Prostate gland (tissue), 2 donors: ENCODE results near the gene KSR2. TPM values are rescaled to one million over a fixed set of nuclear protein-coding genes. Genes with fewer than 3 reads are reported as not detected.
A peak's percentile ranks its signal among the peaks of the same experiment; 100 is the strongest.

Experiments
- DNase-seq: peaks from one replicate; pipeline ENCODE4 v3.0.0-alpha.2; 2019; ENCODE audit warnings: low spot score
- H3K27ac ChIP-seq, 2 donors: fragments of 200-600 bp; sonication (generic); 2 replicates each; pipeline ENCODE4 v1.5.1; 2017 to 2019
- H3K27me3 ChIP-seq: fragments of 200-600 bp; sonication (generic); replicated peaks from 2 replicates; pipeline ENCODE4 v1.5.1; 2019; ENCODE audit not compliant: insufficient read depth
- H3K36me3 ChIP-seq, 2 donors: fragments of 200-600 bp; sonication (generic); 1 replicate in 1 of 2; 2 replicates in 1 of 2; pipeline versions ENCODE4 v1.5.1 to v1.8.1; 2017 to 2019
- H3K4me1 ChIP-seq: fragments of 200-600 bp; sonication (generic); replicated peaks from 2 replicates; pipeline ENCODE4 v1.5.1; 2019
- H3K4me3 ChIP-seq, 2 donors: fragments of 200-600 bp; sonication (generic); 2 replicates each; pipeline ENCODE4 v1.5.1; 2017 to 2019
- H3K9me3 ChIP-seq: fragments of 200-600 bp; sonication (generic); 2 replicates; pipeline ENCODE4 v1.5.1; 2017
- POLR2A ChIP-seq: fragments of 450-650 bp; IDR thresholded peaks from one replicate; pipeline ENCODE4 v1.6.1; 2016; ENCODE audit warnings: antibody characterized with exemption, mild to moderate bottlenecking
- POLR2AphosphoS5 ChIP-seq: sonication (generic); formaldehyde crosslinking; IDR thresholded peaks from one replicate; pipeline ENCODE4 v1.6.1; 2017; ENCODE audit warnings: antibody characterized with exemption
- WGBS: methylation state at CpG from one replicate; pipeline ENCODE4 v1.1.5; 2018; 5-methylcytosine and 5-hydroxymethylcytosine counted together
- intact Hi-C: fragments of 100-400 bp; cut with DNase I; formaldehyde crosslinking; loops from one replicate; pipeline ENCODE4 v1.14.2; 2022
- total RNA-seq, 2 donors: library from RNA; depleted of rRNA; stranded (reverse); fragments of >200 nt; gene quantifications; one replicate each; pipeline ENCODE4 v1.1.0, GENCODE V29; 2016
- TF ChIP-seq, protein P1 (sequence below), 4 experiments: fragments of 200-600 bp in 2 of 4; fragments of 450-650 bp in 2 of 4; sonication (generic) in 2 of 4; IDR thresholded peaks; 1 replicate in 3 of 4; 2 replicates in 1 of 4; pipeline ENCODE4 v1.5.1; 2016 to 2019; ENCODE audit warnings: antibody characterized with exemption in 4 of 4, mild to moderate bottlenecking in 2 of 4, moderate library complexity in 2 of 4

Gene KSR2
- total RNA-seq, 2 donors from 2014 or later: 1.0 to 1.7 TPM

DNA sequence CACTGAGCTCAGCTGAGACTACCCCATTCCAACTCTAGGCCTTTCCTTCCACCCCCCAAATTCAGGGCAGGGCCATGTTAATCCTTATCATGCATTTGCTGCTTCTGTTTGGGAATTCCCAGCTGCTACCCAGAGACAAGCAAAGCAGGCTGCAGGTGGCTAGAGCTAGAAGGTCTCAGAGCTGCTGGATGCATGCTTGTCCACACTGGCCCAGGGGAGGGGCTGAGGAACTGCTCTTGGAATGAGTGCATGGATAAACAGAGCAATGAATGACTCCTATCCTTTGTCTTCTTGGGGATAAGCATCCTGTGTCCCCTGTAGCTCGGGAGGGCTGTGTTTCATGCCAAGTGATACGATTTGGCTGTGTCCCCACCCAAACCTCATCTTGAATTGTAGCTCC, 470.5 kb downstream of the KSR2 start:
- 50% methylated on average over 1 of the region's 2 CpGs for WGBS
- no peak overlapping the region for H3K27ac ChIP-seq
- intact Hi-C loops: no loop called here
- no peaks in the 10 kb centered on the region for H3K9me3 ChIP-seq
- TF ChIP-seq, protein P1, sequence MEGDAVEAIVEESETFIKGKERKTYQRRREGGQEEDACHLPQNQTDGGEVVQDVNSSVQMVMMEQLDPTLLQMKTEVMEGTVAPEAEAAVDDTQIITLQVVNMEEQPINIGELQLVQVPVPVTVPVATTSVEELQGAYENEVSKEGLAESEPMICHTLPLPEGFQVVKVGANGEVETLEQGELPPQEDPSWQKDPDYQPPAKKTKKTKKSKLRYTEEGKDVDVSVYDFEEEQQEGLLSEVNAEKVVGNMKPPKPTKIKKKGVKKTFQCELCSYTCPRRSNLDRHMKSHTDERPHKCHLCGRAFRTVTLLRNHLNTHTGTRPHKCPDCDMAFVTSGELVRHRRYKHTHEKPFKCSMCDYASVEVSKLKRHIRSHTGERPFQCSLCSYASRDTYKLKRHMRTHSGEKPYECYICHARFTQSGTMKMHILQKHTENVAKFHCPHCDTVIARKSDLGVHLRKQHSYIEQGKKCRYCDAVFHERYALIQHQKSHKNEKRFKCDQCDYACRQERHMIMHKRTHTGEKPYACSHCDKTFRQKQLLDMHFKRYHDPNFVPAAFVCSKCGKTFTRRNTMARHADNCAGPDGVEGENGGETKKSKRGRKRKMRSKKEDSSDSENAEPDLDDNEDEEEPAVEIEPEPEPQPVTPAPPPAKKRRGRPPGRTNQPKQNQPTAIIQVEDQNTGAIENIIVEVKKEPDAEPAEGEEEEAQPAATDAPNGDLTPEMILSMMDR (IDR thresholded peaks at IDR 0.05): no peak
- TF ChIP-seq POLR2AphosphoS5 (no peak), POLR2A (no peak)
- H3K27me3 ChIP-seq: no peaks in the 10 kb centered on the region
- no peak for DNase-seq
- H3K4me1 ChIP-seq: peaks cover 6% of the 10 kb centered on the region
- H3K4me3 ChIP-seq: no peak overlapping the region
- no peaks in the 10 kb centered on the region for H3K36me3 ChIP-seq

DNA sequence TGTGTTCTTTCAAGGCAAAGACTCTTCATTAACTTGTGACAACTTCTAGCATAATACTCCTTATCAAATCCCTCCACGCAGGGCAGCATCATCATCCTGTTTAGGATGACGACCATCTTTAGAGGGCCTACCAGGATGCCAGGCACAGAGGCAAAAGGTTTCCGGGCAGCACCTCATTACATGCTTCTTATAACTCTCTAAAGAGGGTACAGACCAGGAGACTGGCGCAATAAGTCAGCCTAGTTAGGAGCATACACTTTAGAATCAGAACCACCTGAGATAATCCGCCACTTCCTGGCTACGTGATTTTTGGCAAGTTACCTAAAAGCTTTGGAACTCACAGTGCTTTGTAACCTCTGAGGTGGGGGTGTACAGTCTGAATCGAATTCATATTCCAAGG, 471.4 kb downstream of the KSR2 start:
- TF ChIP-seq, protein P1 (IDR thresholded peaks at IDR 0.05): no peak
- TF ChIP-seq POLR2A: no peak
- no peaks in the 10 kb centered on the region for H3K9me3 ChIP-seq
- peaks cover 6% of the 10 kb centered on the region for H3K4me1 ChIP-seq
- H3K27me3 ChIP-seq: no peaks in the 10 kb centered on the region
- H3K4me3 ChIP-seq: no peak overlapping the region
- no peak for DNase-seq
- intact Hi-C loops: no loop called here
- H3K27ac ChIP-seq: no peak overlapping the region
- WGBS: 80% methylated on average over 7 of the region's 7 CpGs
- H3K36me3 ChIP-seq: no peaks in the 10 kb centered on the region

DNA sequence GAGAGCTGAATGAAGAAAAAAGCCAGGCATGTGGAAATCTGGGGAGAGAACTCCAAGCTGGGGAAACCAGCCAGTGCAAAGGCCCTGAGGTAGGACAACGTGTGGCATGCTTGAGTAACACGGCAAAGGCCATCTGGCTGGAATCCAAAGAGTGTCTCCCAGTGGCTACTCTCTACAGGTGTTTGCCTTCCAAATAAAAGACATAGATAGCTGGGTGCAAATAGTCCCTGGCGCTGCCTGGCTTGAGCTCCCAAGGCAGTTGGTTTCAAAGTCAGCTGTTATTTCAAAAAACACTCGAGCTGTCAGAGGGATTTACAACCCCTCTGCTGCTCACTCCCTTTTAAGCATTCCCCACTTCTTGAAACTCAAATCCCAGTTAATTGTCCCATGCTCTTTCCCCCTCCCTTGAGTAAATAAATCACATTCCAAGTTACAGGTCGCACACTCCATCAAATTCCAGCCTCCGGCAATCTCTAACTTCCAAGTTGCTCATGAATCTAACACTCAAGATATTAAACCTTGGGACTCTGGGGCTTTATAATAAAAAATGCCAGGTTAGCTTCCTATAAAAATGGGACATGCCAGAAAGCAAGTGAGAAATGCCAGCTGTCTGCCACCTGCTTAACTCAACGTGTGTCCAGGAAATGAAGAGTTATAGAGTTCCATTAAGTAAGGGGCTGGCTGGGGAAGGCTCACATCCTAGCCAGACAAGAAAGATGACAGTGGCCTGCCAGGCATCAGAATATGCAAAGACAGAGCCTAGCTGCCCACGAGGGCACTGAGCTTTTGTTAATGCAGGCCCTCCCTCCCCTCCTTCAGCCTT, 473.7 kb downstream of the KSR2 start:
- intact Hi-C loops: no loop called here
- DNase-seq: peak; percentile 20
- Histone ChIP-seq H3K27ac (no peak overlapping the region), H3K4me3 (no peak overlapping the region), H3K9me3 (no peaks in the 10 kb centered on the region), H3K4me1 (peaks cover 6% of the 10 kb centered on the region), H3K27me3 (no peaks in the 10 kb centered on the region), H3K36me3 (no peaks in the 10 kb centered on the region)
- TF ChIP-seq, protein P1 (IDR thresholded peaks at IDR 0.05): no peak
- TF ChIP-seq POLR2AphosphoS5 (peak; percentile 26), POLR2A (no peak)
- WGBS: 7% methylated on average over 8 of the region's 8 CpGs

DNA sequence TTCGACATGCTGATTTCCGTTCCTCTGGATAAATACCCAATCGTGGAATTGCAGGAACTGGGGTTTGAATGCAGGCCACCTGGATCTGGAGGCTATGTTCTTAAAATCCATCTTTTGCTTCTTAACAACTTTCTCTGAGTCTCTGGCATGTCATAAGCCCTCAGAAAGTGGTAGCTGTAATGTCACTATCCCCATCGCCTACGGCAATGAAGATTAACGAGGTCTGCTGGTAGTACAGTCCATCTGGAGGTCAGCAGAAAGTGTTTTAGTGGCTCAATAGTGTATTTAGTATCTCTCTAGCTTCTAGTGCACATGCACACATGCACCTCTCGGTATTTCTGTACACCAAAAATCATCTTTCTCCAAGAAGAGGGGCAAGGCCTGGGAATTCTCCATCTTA, 477.1 kb downstream of the KSR2 start:
- TF ChIP-seq, protein P1 (IDR thresholded peaks at IDR 0.05): no peak
- TF ChIP-seq POLR2AphosphoS5 (no peak), POLR2A (no peak)
- no peak for DNase-seq
- no peaks in the 10 kb centered on the region for H3K9me3 ChIP-seq
- no peaks in the 10 kb centered on the region for H3K36me3 ChIP-seq
- peaks cover 6% of the 10 kb centered on the region for H3K4me1 ChIP-seq
- no peaks in the 10 kb centered on the region for H3K27me3 ChIP-seq
- intact Hi-C loops: no loop called here
- H3K27ac ChIP-seq: no peak overlapping the region
- no peak overlapping the region for H3K4me3 ChIP-seq
- WGBS: 96% methylated on average over 7 of the region's 7 CpGs

DNA sequence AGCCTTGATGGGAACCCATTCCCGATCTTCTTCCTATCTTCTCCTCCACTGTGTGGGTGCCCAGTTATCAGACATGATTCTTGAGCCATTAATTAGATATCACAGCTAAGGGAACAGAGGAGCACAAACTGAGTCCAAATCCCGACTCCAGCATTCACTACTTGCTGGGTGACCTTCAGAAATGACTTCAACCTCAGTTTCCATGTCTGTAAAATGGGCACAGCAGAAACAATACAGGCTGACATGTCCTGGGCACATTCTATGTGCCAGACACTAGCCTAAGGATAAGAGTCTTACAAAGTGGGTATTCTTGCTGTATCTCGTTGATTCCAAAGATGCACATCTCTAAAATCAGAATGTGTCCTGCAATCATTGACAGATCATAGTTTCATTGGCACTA, 478.7 kb downstream of the KSR2 start:
- H3K27me3 ChIP-seq: no peaks in the 10 kb centered on the region
- no peak for TF ChIP-seq POLR2A
- TF ChIP-seq, protein P1 (IDR thresholded peaks at IDR 0.05): no peak
- no peak for TF ChIP-seq POLR2AphosphoS5
- H3K36me3 ChIP-seq: no peaks in the 10 kb centered on the region
- DNase-seq: no peak
- no peak overlapping the region for H3K4me3 ChIP-seq
- 83% methylated on average over 3 of the region's 3 CpGs for WGBS
- intact Hi-C loops: no loop called here
- H3K4me1 ChIP-seq: peaks cover under 1% of the 10 kb centered on the region
- no peaks in the 10 kb centered on the region for H3K9me3 ChIP-seq
- no peak overlapping the region for H3K27ac ChIP-seq
